GM12865 (cell line): Measurements from ENCODE around the gene CATSPERD.

Source experiments
- DNase-seq: peaks from one replicate; pipeline ENCODE4 v3.0.0; 2010; ENCODE audit warnings: low read depth
- H3K4me3 ChIP-seq: 2 replicates; pipeline ENCODE4 v1.5.1; 2011; ENCODE audit warnings: mild to moderate bottlenecking, low read depth, low read length, control low read depth
- CTCF ChIP-seq: IDR thresholded peaks from 2 replicates; pipeline ENCODE4 v1.5.1; 2011; ENCODE audit warnings: low read length, control low read depth, low read depth, inconsistent platforms; ENCODE audit not compliant: insufficient read depth; ENCODE audit errors: missing control alignments

CATSPERD gene

GRCh38 chr19:5695649-5696195 lies 24.7 kb upstream of the CATSPERD start:
- DNase-seq, result peak; percentile 45
- no peak for TF ChIP-seq CTCF
- no peak overlapping the region for H3K4me3 ChIP-seq

- DNase-seq, result peak; percentile 29
- no peak overlapping the region for H3K4me3 ChIP-seq
- no peak for TF ChIP-seq CTCF
These were observed 24.0 kb upstream of the CATSPERD start for GRCh38 chr19:5696196-5697021.

- no peak overlapping the region for H3K4me3 ChIP-seq
- TF ChIP-seq CTCF, result no peak
- DNase-seq, result peak; percentile 21
These were observed 23.2 kb upstream of the CATSPERD start for GRCh38 chr19:5697022-5697889.

DNA sequence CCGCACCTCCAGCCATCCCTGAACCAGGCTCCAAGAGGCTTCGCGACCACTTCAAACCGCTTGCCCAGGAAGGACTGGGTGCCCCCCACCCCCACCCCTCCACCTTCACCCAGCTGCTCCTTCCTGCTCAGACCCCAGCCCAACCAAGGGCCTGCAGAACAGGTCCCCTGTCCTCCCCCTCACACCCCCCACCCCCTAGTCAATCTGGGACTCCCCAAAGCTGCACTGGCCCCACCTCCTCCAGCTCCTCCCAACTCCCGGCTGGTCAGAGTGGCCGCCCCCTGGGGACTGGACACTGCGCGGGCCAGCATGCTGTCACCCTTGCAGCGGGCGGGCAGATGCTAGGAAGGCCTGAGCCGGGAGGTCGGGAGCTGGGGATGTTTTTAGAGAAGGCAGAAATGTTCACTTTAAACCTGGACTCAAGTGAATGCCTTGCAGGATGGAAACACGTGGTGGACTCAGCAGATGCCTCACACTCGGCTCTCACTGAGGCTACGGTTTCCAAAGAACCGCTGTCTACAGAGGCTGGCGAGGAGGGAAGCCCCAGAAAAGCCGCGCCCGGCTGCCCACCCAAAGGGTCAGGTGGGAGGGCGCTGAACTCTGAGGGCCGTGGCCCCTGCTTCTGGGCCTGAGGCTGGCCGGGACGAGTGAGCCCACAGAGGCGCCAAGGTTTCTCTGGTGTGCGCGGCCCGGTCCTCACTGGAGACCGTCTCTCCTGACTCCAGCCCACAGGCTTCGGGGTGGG lies 22.4 kb upstream of the CATSPERD start:
- DNase-seq, result peak; percentile 10
- no peak overlapping the region for H3K4me3 ChIP-seq

GRCh38 chr19:5698635-5699422 lies 21.6 kb upstream of the CATSPERD start:
- H3K4me3 ChIP-seq, result no peak overlapping the region
- no peak for TF ChIP-seq CTCF
- DNase-seq, result peak; percentile 12

More for the DNA sequence above, 22.4 kb upstream of the CATSPERD start:
- TF ChIP-seq CTCF, result no peak
